ENCODE measurements around the gene FAIM2. TPM values are rescaled to one million over a fixed set of nuclear protein-coding genes. Genes with fewer than 3 reads are reported as not detected.

Gene FAIM2
- total and polyA plus RNA-seq, 2 donors from 2014 or later: 1.3 to 5.5 TPM

GRCh38 chr12:49917166-49917787 lies 13.6 kb upstream of the FAIM2 start:
- no peak overlapping the region for H3K4me3 ChIP-seq (ENCODE audit: low read length in 3 of 3)
- DNase-seq: peak in 4 of 5 donors; percentile 25 to 69 (median 54)

GRCh38 chr12:49916129-49916919 lies 12.6 kb upstream of the FAIM2 start:
- intact Hi-C loops (cut with DNase I): no loop called here
- no peak overlapping the region for H3K9ac ChIP-seq (ENCODE audit: low read length in 3 of 3)
- no peaks in the 10 kb centered on the region for H3K9me3 ChIP-seq (ENCODE audit: control insufficient read depth in 2 of 3, insufficient read depth in 1 of 3, low read length in 3 of 3)
- FAIRE-seq (no peak), DNase-seq (peak in 1 of 5 donors; percentile 29)
- TF ChIP-seq CTCF (IDR thresholded peaks at IDR 0.05; ENCODE audit: borderline replicate concordance, extremely low read depth, insufficient read depth): no peak
- no peak overlapping the region for H3K27ac ChIP-seq (ENCODE audit: low read depth in 2 of 2, low read length in 2 of 2)
- H3K27me3 ChIP-seq (ENCODE audit: control insufficient read depth, insufficient read depth, low read length): no peaks in the 10 kb centered on the region
- peaks cover 0 to 2% (median 0%) of the 10 kb centered on the region in 3 donors for H3K4me1 ChIP-seq (ENCODE audit: control insufficient read depth in 2 of 3, insufficient read depth in 2 of 3, low read depth in 1 of 3, low read length in 3 of 3)
- no peak overlapping the region for H3K4me3 ChIP-seq (ENCODE audit: low read length in 3 of 3)
- no peaks in the 10 kb centered on the region for H3K36me3 ChIP-seq (ENCODE audit: control insufficient read depth in 2 of 3, insufficient read depth in 3 of 3, low read length in 3 of 3)

More at GRCh38 chr12:49917166-49917787, 13.6 kb upstream of the FAIM2 start:
- no peaks in the 10 kb centered on the region for H3K9me3 ChIP-seq (ENCODE audit: control insufficient read depth in 2 of 3, insufficient read depth in 1 of 3, low read length in 3 of 3)
- FAIRE-seq: no peak
- no peak overlapping the region for H3K9ac ChIP-seq (ENCODE audit: low read length in 3 of 3)
- peaks cover 0 to 2% (median 0%) of the 10 kb centered on the region in 3 donors for H3K4me1 ChIP-seq (ENCODE audit: control insufficient read depth in 2 of 3, insufficient read depth in 2 of 3, low read depth in 1 of 3, low read length in 3 of 3)
- no peaks in the 10 kb centered on the region for H3K36me3 ChIP-seq (ENCODE audit: control insufficient read depth in 2 of 3, insufficient read depth in 3 of 3, low read length in 3 of 3)
- no peak for TF ChIP-seq CTCF (IDR thresholded peaks at IDR 0.05; ENCODE audit: borderline replicate concordance, extremely low read depth, insufficient read depth)
- H3K27ac ChIP-seq (ENCODE audit: low read depth in 2 of 2, low read length in 2 of 2): no peak overlapping the region
- no peaks in the 10 kb centered on the region for H3K27me3 ChIP-seq (ENCODE audit: control insufficient read depth, insufficient read depth, low read length)
- intact Hi-C loops (cut with DNase I): no loop called here

GRCh38 chr12:49912345-49913255 lies 8.9 kb upstream of the FAIM2 start:
- Histone ChIP-seq H3K9me3 (ENCODE audit: control insufficient read depth in 2 of 3, insufficient read depth in 1 of 3, low read length in 3 of 3) (no peaks in the 10 kb centered on the region), H3K27me3 (ENCODE audit: control insufficient read depth, insufficient read depth, low read length) (no peaks in the 10 kb centered on the region), H3K4me3 (ENCODE audit: low read length in 3 of 3) (no peak overlapping the region), H3K36me3 (ENCODE audit: control insufficient read depth in 2 of 3, insufficient read depth in 3 of 3, low read length in 3 of 3) (no peaks in the 10 kb centered on the region), H3K9ac (ENCODE audit: low read length in 3 of 3) (no peak overlapping the region), H3K27ac (ENCODE audit: low read depth in 2 of 2, low read length in 2 of 2) (no peak overlapping the region), H3K4me1 (ENCODE audit: control insufficient read depth in 2 of 3, insufficient read depth in 2 of 3, low read depth in 1 of 3, low read length in 3 of 3) (peaks cover 0 to 2% (median 0%) of the 10 kb centered on the region in 3 donors)
- intact Hi-C loops (cut with DNase I): no loop called here
- peak in 1 of 5 donors; percentile 49 for DNase-seq
- FAIRE-seq: no peak
- no peak for TF ChIP-seq CTCF (IDR thresholded peaks at IDR 0.05; ENCODE audit: borderline replicate concordance, extremely low read depth, insufficient read depth)

Data from kidney (tissue), 14 donors.